Measurements from ENCODE around the gene UBC.
A peak's percentile ranks its signal among the peaks of the same experiment; 100 is the strongest.

Gene UBC

GRCh38 chr12:124914392-124915238 lies at the start of gene UBC:
UBC (minus strand) TSS chr12:124914650; CDS start chr12:124913771, 879 bp downstream.
- Histone ChIP-seq H2AFZ (peak within 1 kb of the TSS; percentile 99), H3K79me2 (peaks cover 26% of the 10 kb centered on the region), H3K36me3 (ENCODE audit: control insufficient read depth, insufficient read depth, low read length) (no peaks in the 10 kb centered on the region), H3K27me3 (ENCODE audit: control insufficient read depth, insufficient read depth, low read length) (no peaks in the 10 kb centered on the region), H3K4me1 (peaks cover 40% of the 10 kb centered on the region), H3K4me2 (ENCODE audit: low read length) (peak within 1 kb of the TSS; percentile 90), H3K27ac (peak within 1 kb of the TSS; percentile 100), H3K4me3 (ENCODE audit: low read depth, low read length) (peak within 1 kb of the TSS; percentile 100), H3K9me3 (ENCODE audit: control insufficient read depth, low read length) (no peaks in the 10 kb centered on the region), H3K9ac (peak within 1 kb of the TSS; percentile 100)
- TF ChIP-seq CTCF (IDR thresholded peaks at IDR 0.05), result no peak

- H3K4me3 ChIP-seq (ENCODE audit: low read depth, low read length), result no peak overlapping the region
- no peaks in the 10 kb centered on the region for H3K9me3 ChIP-seq (ENCODE audit: control insufficient read depth, low read length)
- H3K4me2 ChIP-seq (ENCODE audit: low read length), result no peak overlapping the region
- H3K79me2 ChIP-seq, result no peaks in the 10 kb centered on the region
- no peaks in the 10 kb centered on the region for H3K27me3 ChIP-seq (ENCODE audit: control insufficient read depth, insufficient read depth, low read length)
- no peak overlapping the region for H3K9ac ChIP-seq
- no peaks in the 10 kb centered on the region for H3K36me3 ChIP-seq (ENCODE audit: control insufficient read depth, insufficient read depth, low read length)
- no peak overlapping the region for H2AFZ ChIP-seq
- no peaks in the 10 kb centered on the region for H3K4me1 ChIP-seq
- TF ChIP-seq CTCF (IDR thresholded peaks at IDR 0.05), result no peak
- no peak overlapping the region for H3K27ac ChIP-seq
Observed at GRCh38 chr12:124963211-124963610, 48.8 kb upstream of the UBC start.

GRCh38 chr12:124961055-124961454 lies 46.6 kb upstream of the UBC start:
- Histone ChIP-seq H3K27ac (no peak overlapping the region), H2AFZ (no peak overlapping the region), H3K27me3 (ENCODE audit: control insufficient read depth, insufficient read depth, low read length) (no peaks in the 10 kb centered on the region), H3K4me3 (ENCODE audit: low read depth, low read length) (no peak overlapping the region), H3K4me1 (no peaks in the 10 kb centered on the region), H3K9ac (no peak overlapping the region), H3K4me2 (ENCODE audit: low read length) (no peak overlapping the region), H3K36me3 (ENCODE audit: control insufficient read depth, insufficient read depth, low read length) (no peaks in the 10 kb centered on the region), H3K9me3 (ENCODE audit: control insufficient read depth, low read length) (no peaks in the 10 kb centered on the region), H3K79me2 (no peaks in the 10 kb centered on the region)
- no peak for TF ChIP-seq CTCF (IDR thresholded peaks at IDR 0.05)

- Histone ChIP-seq H3K9me3 (ENCODE audit: control insufficient read depth, low read length) (no peaks in the 10 kb centered on the region), H2AFZ (no peak overlapping the region), H3K79me2 (no peaks in the 10 kb centered on the region), H3K9ac (no peak overlapping the region), H3K4me2 (ENCODE audit: low read length) (no peak overlapping the region), H3K4me1 (no peaks in the 10 kb centered on the region), H3K27ac (no peak overlapping the region), H3K27me3 (ENCODE audit: control insufficient read depth, insufficient read depth, low read length) (no peaks in the 10 kb centered on the region), H3K4me3 (ENCODE audit: low read depth, low read length) (no peak overlapping the region), H3K36me3 (ENCODE audit: control insufficient read depth, insufficient read depth, low read length) (no peaks in the 10 kb centered on the region)
- TF ChIP-seq CTCF (IDR thresholded peaks at IDR 0.05), result no peak
Observed at GRCh38 chr12:124956571-124956970, 42.1 kb upstream of the UBC start.

GRCh38 chr12:124954771-124955170 lies 40.3 kb upstream of the UBC start:
- no peak for TF ChIP-seq CTCF (IDR thresholded peaks at IDR 0.05)
- Histone ChIP-seq H3K27ac (no peak overlapping the region), H3K27me3 (ENCODE audit: control insufficient read depth, insufficient read depth, low read length) (no peaks in the 10 kb centered on the region), H3K4me3 (ENCODE audit: low read depth, low read length) (no peak overlapping the region), H3K4me1 (no peaks in the 10 kb centered on the region), H3K4me2 (ENCODE audit: low read length) (no peak overlapping the region), H3K79me2 (no peaks in the 10 kb centered on the region), H3K9ac (no peak overlapping the region), H3K9me3 (ENCODE audit: control insufficient read depth, low read length) (no peaks in the 10 kb centered on the region), H2AFZ (no peak overlapping the region), H3K36me3 (ENCODE audit: control insufficient read depth, insufficient read depth, low read length) (no peaks in the 10 kb centered on the region)

All from parathyroid adenoma (tissue), 2 donors.